ENCODE results near the gene STAMBPL1.

Gene STAMBPL1

DNA sequence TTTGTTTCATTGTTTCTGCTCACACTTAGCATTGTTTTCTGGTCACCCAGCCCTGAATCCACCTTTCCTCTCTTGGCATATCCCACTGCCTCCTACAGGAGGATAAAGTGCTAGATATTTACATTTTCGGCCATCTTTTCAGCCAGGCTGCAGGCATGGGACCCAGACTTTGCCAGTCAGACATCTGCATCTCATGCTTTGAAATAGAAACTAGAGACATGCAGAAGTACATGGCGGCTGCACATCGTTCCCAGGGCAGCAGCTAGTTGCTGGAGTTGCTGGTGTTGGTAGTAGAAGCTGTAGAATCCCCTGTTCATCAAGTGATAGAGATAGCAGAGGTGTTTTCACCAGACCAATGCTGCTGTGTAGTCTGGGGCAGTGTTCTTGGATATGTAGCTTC is 18.7 kb downstream of the STAMBPL1 start:
- Histone ChIP-seq H3K27ac (peak overlapping the region in 1 of 2 donors; percentile 0), H3K4me3 (no peak overlapping the region)
- no peak for DNase-seq (ENCODE audit: low spot score)
- TF ChIP-seq, protein P1, sequence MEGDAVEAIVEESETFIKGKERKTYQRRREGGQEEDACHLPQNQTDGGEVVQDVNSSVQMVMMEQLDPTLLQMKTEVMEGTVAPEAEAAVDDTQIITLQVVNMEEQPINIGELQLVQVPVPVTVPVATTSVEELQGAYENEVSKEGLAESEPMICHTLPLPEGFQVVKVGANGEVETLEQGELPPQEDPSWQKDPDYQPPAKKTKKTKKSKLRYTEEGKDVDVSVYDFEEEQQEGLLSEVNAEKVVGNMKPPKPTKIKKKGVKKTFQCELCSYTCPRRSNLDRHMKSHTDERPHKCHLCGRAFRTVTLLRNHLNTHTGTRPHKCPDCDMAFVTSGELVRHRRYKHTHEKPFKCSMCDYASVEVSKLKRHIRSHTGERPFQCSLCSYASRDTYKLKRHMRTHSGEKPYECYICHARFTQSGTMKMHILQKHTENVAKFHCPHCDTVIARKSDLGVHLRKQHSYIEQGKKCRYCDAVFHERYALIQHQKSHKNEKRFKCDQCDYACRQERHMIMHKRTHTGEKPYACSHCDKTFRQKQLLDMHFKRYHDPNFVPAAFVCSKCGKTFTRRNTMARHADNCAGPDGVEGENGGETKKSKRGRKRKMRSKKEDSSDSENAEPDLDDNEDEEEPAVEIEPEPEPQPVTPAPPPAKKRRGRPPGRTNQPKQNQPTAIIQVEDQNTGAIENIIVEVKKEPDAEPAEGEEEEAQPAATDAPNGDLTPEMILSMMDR (IDR thresholded peaks at IDR 0.05): no peak

DNA sequence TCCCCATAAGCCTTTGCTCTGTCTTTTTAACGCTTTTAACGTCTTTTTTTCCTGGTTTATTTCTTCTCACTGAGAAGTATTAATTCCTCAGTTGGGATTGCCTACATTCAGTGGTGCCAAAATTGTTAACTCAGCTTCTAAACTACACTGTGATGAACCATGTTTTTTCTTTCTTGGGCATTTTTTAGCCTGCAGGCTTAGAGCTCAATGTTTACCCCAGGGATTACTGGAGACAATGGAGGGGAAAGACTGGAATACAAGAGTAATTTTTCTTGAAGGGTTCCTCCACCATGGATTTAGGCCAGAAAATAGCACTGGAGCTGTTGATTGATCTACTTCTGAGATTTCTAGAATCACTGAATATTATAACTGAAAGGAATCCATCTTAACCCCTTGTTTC is 19.8 kb downstream of the STAMBPL1 start:
- H3K4me3 ChIP-seq: no peak overlapping the region
- no peak overlapping the region for H3K27ac ChIP-seq
- TF ChIP-seq, protein P1 (IDR thresholded peaks at IDR 0.05): no peak
- no peak for DNase-seq (ENCODE audit: low spot score)

DNA sequence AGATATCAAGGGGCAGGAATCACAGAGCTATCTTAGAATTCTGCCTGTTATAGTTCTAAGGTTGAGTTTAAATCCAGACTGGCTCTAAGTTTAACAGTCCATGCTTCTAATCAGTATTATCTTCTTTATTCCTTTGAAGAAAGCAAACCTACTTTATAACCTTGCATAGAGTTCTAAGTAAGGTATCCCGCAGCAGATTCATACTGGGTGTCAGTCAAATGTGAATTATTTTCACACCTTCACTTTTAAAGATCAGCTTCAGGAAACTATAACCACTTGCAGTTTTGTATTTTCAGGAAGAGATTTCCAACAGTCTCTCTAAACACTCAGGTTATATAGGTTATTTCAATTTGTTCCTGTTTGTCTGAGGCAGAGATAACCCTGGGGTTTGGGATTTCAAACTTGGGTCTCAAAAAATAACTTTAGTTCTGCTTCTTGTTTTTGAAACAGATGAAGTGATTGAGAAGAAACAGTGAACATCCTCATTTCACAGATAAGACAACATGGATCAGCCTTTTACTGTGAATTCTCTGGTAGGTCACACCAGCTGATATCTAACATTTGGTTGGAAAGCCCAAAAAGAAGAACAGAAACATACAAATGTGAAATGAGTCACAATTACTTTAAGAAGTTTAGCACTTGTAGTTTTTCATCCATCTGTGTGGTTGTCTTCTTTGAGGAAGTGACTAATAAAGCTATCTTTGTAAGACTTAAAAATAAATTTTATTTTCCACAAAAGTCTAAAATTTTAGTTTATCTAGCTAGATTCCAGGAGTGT is 21.4 kb downstream of the STAMBPL1 start:
- Histone ChIP-seq H3K4me3 (no peak overlapping the region), H3K27ac (no peak overlapping the region)
- no peak for DNase-seq (ENCODE audit: low spot score)
- TF ChIP-seq, protein P1 (IDR thresholded peaks at IDR 0.05): no peak

DNA sequence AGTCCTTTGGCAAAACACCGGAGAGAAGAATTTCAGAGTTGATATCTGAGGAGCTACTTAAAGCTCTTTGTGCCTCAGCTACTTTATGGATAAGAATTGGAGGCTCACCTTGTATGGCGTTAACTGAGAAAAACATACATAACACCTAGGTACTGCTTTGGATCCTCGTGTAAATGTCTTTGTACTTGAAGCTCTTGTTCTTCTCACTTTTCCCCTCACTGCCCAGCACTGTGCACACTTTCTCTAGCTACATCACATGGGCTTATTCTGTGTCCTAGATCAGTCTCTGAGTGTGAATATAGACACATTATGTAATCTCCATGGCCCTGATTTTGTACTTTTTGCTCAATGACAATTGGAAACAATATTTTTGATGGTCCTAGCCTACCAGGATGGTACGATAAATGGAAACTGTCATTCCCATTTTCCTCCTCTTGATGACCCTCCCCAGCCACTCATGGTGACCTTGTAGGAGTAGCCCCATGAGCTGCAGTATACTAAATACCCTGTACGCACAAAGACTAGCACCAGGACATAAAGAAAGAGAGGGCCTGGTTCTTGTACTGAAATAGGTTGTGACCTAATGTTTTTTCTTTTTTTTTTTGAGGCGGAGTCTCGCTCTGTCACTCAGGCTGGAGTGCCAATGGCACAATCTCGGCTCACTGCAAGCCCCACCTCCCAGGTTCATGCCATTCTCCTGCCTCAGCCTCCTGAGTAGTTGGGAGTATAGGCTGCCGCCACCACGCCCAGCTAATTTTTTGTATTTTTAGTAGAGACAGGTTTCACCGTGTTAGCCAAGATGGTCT is 22.1 kb downstream of the STAMBPL1 start:
- no peak for DNase-seq (ENCODE audit: low spot score)
- Histone ChIP-seq H3K4me3 (no peak overlapping the region), H3K27ac (no peak overlapping the region)
- TF ChIP-seq, protein P1 (IDR thresholded peaks at IDR 0.05): no peak

DNA sequence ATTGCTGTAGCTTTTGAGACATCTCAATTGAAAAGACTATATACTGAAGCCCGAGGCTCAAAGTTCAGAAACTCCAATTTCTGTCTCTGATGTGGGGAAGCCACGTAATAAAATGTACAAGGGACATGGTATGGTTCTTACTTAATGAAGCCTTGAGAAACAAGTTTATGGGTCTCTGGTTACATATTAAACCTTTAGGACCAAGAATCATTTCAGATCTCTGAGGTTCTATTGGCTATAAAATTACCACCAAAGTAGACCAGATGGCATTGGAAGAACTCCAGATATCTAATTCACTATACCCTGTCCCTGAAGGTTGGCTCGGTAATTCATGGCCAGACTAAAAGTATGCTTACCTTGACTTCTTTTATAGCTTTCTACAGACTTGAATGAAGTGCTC is 23.7 kb downstream of the STAMBPL1 start:
- Histone ChIP-seq H3K27ac (no peak overlapping the region), H3K4me3 (no peak overlapping the region)
- TF ChIP-seq, protein P1 (IDR thresholded peaks at IDR 0.05): no peak
- no peak for DNase-seq (ENCODE audit: low spot score)

DNA sequence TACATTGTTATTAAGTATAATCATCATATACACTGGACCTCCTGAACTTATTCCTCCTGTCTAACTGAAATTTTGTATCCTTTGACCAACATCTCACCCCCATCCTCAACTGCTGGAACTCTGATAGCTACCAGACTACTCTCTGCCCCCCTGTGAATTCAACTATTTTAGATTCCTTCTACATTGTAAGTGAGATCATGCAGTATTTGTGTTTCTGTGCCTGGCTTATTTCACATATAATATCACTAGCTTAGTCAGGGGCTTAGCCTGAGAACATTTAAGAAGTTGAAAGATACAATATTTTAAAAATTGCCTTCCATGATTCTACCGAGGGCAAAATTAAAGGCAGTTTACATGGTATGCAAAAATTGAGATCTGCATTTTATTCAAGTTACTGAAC is 26.9 kb downstream of the STAMBPL1 start:
- TF ChIP-seq, protein P1 (IDR thresholded peaks at IDR 0.05): no peak
- no peak overlapping the region for H3K27ac ChIP-seq
- no peak overlapping the region for H3K4me3 ChIP-seq
- DNase-seq (ENCODE audit: low spot score): no peak

Data from coronary artery (tissue), 2 donors.